Neural progenitor cell (in vitro differentiated cells): ENCODE data around the gene ATP2A3.

Source experiments
- CTCF ChIP-seq: fragments of 200-600 bp; sonication (generic); IDR thresholded peaks from 2 replicates; pipeline ENCODE4 v1.5.1; 2017; ENCODE audit warnings: antibody characterized with exemption, mild to moderate bottlenecking
- EZH2phosphoT487 ChIP-seq: fragments of 200-600 bp; sonication (generic); IDR thresholded peaks from 2 replicates; pipeline ENCODE4 v1.6.1; 2017; ENCODE audit warnings: antibody characterized with exemption

GRCh38 chr17:3896968-3897235 is 67.3 kb downstream of the ATP2A3 start:
- TF ChIP-seq CTCF: no peak
- no peak for TF ChIP-seq EZH2phosphoT487
